SU-DHL-6 (cell line): ENCODE measurements around the gene SCAMP3.
"Not testable (repeated sequence)": the region's sequence is repeated elsewhere in the genome, so short reads cannot be mapped to it uniquely, and the experiment has no call there.

Source experiments
- H2AFZ ChIP-seq: fragments of 200-600 bp; sonication (generic); 2 replicates; pipeline ENCODE4 v1.6.1; 2014; ENCODE audit warnings: low read depth, mild to moderate bottlenecking, moderate library complexity, mixed read lengths, antibody characterized with exemption, low read length; ENCODE audit not compliant: severe bottlenecking
- H3F3A ChIP-seq: fragments of 200-600 bp; shearing (Covaris generic); 2 replicates; pipeline ENCODE4 v1.6.0; 2016; ENCODE audit warnings: antibody characterized with exemption, mild to moderate bottlenecking; ENCODE audit not compliant: insufficient read depth
- H3K27ac ChIP-seq: fragments of 200-600 bp; sonication (generic); 2 replicates; pipeline ENCODE4 v1.5.1; 2016; ENCODE audit warnings: low read depth, mild to moderate bottlenecking, low read length, moderate library complexity, mixed read lengths
- H3K27me3 ChIP-seq: fragments of 200-600 bp; sonication (generic), shearing (Covaris generic); 2 replicates; pipeline ENCODE4 v1.6.0; 2014; ENCODE audit warnings: mild to moderate bottlenecking, low read length
- H3K36me3 ChIP-seq: fragments of 200-600 bp; sonication (generic); 2 replicates; pipeline ENCODE4 v1.6.1; 2014; ENCODE audit warnings: mild to moderate bottlenecking, low read length, mixed read lengths
- H3K4me2 ChIP-seq: fragments of 300-600, 200-600 bp; shearing (Covaris generic), sonication (generic); 2 replicates; pipeline ENCODE4 v1.6.0; 2014; ENCODE audit warnings: low read length, low read depth, mild to moderate bottlenecking; ENCODE audit not compliant: poor library complexity, severe bottlenecking
- H3K4me3 ChIP-seq: fragments of 200-600 bp; sonication (generic); 2 replicates; pipeline ENCODE4 v1.5.1; 2014; ENCODE audit warnings: antibody characterized with exemption, low read length, mild to moderate bottlenecking, mixed read lengths; ENCODE audit not compliant: insufficient read depth, poor library complexity, severe bottlenecking
- H3K79me2 ChIP-seq: fragments of 200-600 bp; sonication (generic); 2 replicates; pipeline ENCODE4 v1.6.1; 2014; ENCODE audit warnings: mild to moderate bottlenecking, low read length, moderate library complexity; ENCODE audit not compliant: insufficient read depth
- H3K9ac ChIP-seq: fragments of 200-600 bp; sonication (generic); 2 replicates; pipeline ENCODE4 v1.7.0; 2014; ENCODE audit warnings: mild to moderate bottlenecking, low read length
- H3K9me2 ChIP-seq: fragments of 200-600 bp; sonication (generic); replicated peaks from 2 replicates; pipeline ENCODE4 v1.6.1; 2014; ENCODE audit warnings: low read length; ENCODE audit not compliant: insufficient read depth
- H3K9me3 ChIP-seq: fragments of 200-600 bp; sonication (generic); 2 replicates; pipeline ENCODE4 v1.6.1; 2014; ENCODE audit warnings: low read length, mixed read lengths; ENCODE audit not compliant: insufficient read depth
- H4K20me1 ChIP-seq: fragments of 200-600 bp; sonication (generic); 2 replicates; pipeline ENCODE4 v1.6.1; 2014; ENCODE audit warnings: low read depth, mild to moderate bottlenecking, antibody characterized with exemption, low read length, moderate library complexity, mixed read lengths
- EZH2phosphoT487 ChIP-seq: fragments of 200-600 bp; sonication (generic), shearing (Covaris generic); conservative IDR thresholded peaks from 2 replicates; pipeline ENCODE4 v1.6.1; 2018; ENCODE audit warnings: mild to moderate bottlenecking, antibody characterized with exemption, low read length, moderate library complexity, mixed read lengths
- TF ChIP-seq, protein P1 (sequence below): fragments of 200-600 bp; sonication (generic); IDR thresholded peaks from one replicate; pipeline ENCODE4 v1.5.1; 2017; ENCODE audit warnings: antibody characterized with exemption, mild to moderate bottlenecking, low read length, moderate library complexity; ENCODE audit not compliant: insufficient read depth, poor library complexity, severe bottlenecking

The SCAMP3 gene

DNA sequence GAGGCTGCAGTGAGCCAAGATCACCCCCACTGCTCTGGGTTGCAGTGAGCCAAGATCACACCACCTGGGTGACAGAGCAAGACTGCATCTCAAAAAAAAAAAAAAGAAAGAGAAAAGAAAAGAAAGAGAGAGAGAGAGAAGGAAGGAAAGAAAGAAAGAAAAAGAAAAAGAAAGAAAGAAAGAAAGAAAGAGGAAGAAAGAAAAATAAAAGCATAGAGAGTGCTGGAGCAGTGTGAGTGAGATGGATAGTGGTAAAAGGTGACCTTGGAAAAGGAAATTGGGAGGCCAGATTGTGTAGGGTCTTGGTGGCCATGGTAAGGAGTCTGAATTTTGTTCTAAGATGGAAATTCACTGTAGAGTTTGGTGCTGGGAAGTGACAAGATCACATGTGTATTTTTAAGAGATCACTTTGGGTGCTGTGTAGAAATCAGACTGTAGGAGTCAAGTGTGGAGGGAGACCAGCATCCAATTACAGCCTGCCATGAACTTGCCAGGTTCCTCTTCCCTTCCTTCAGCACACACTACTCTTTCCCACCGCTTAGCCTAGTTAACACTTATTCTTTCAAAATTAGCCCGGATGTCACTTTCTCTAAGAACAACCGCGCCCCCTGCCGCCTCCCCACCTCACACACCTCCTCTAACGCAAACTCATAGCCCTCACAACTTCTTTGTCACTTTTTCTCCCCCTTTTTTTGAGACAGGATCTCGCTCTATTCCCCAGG lies 35.8 kb downstream of the SCAMP3 start:
- Histone ChIP-seq H2AFZ (no peak overlapping the region), H3K27ac (peak overlapping the region; percentile 90)

DNA sequence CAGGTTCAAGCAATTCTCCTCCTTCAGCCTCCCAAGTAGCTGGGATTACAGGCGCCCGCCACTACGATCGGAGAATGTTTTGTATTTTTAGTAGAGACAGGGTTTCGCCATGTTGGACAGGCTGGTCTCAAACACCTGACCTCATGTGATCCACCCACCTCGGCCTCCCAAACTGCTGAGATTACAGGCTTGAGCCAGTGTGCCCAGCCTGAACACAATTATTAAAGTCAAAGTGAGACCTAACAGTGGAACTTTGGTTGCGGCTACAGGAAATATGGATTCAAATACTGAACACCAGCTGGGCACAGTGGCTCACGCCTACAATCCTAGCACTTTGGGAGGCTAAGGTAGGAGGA lies 36.8 kb downstream of the SCAMP3 start:
- not testable (repeated sequence) for H3K9me2 ChIP-seq, H2AFZ ChIP-seq, H3K9me3 ChIP-seq, H3K36me3 ChIP-seq, H3K27me3 ChIP-seq, H4K20me1 ChIP-seq
- peak overlapping the region; percentile 81; the same call in 1 of the 2 replicates for H3K9ac ChIP-seq
- peaks cover 39% of the 10 kb centered on the region for H3F3A ChIP-seq
- peaks cover 14% of the 10 kb centered on the region; the same call in 1 of the 2 replicates for H3K79me2 ChIP-seq
- peak overlapping the region; percentile 90 for H3K27ac ChIP-seq
- peak overlapping the region; percentile 93 for H3K4me2 ChIP-seq
- H3K4me3 ChIP-seq = peak overlapping the region; percentile 63

More for the DNA sequence above, 35.8 kb downstream of the SCAMP3 start:
- Histone ChIP-seq H3K9ac (peak overlapping the region; percentile 81), H3K9me2 (no peaks in the 10 kb centered on the region), H4K20me1 (no peaks in the 10 kb centered on the region), H3K4me3 (peak overlapping the region; percentile 63), H3K27me3 (no peaks in the 10 kb centered on the region), H3K4me2 (peak overlapping the region; percentile 93), H3K79me2 (peaks cover 14% of the 10 kb centered on the region; the same call in 1 of the 2 replicates), H3F3A (peaks cover 43% of the 10 kb centered on the region), H3K36me3 (no peaks in the 10 kb centered on the region), H3K9me3 (no peaks in the 10 kb centered on the region)
- TF ChIP-seq, protein P1, sequence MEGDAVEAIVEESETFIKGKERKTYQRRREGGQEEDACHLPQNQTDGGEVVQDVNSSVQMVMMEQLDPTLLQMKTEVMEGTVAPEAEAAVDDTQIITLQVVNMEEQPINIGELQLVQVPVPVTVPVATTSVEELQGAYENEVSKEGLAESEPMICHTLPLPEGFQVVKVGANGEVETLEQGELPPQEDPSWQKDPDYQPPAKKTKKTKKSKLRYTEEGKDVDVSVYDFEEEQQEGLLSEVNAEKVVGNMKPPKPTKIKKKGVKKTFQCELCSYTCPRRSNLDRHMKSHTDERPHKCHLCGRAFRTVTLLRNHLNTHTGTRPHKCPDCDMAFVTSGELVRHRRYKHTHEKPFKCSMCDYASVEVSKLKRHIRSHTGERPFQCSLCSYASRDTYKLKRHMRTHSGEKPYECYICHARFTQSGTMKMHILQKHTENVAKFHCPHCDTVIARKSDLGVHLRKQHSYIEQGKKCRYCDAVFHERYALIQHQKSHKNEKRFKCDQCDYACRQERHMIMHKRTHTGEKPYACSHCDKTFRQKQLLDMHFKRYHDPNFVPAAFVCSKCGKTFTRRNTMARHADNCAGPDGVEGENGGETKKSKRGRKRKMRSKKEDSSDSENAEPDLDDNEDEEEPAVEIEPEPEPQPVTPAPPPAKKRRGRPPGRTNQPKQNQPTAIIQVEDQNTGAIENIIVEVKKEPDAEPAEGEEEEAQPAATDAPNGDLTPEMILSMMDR = peak; percentile 77
- no peak for TF ChIP-seq EZH2phosphoT487

GRCh38 chr1:155223047-155223446 lies 39.1 kb downstream of the SCAMP3 start:
- no peaks in the 10 kb centered on the region for H4K20me1 ChIP-seq
- H3K9ac ChIP-seq = peak overlapping the region; percentile 9; the same call in 1 of the 2 replicates
- H3F3A ChIP-seq = peaks cover 38% of the 10 kb centered on the region
- peak overlapping the region; percentile 90 for H3K27ac ChIP-seq
- no peaks in the 10 kb centered on the region for H3K9me3 ChIP-seq
- H2AFZ ChIP-seq = no peak overlapping the region
- H3K79me2 ChIP-seq = peaks cover 14% of the 10 kb centered on the region; the same call in 1 of the 2 replicates
- TF ChIP-seq EZH2phosphoT487 = no peak
- TF ChIP-seq, protein P1 = no peak
- no peaks in the 10 kb centered on the region for H3K9me2 ChIP-seq
- H3K4me3 ChIP-seq = no peak overlapping the region
- no peaks in the 10 kb centered on the region for H3K27me3 ChIP-seq
- H3K36me3 ChIP-seq = no peaks in the 10 kb centered on the region
- peak overlapping the region; percentile 47 for H3K4me2 ChIP-seq

DNA sequence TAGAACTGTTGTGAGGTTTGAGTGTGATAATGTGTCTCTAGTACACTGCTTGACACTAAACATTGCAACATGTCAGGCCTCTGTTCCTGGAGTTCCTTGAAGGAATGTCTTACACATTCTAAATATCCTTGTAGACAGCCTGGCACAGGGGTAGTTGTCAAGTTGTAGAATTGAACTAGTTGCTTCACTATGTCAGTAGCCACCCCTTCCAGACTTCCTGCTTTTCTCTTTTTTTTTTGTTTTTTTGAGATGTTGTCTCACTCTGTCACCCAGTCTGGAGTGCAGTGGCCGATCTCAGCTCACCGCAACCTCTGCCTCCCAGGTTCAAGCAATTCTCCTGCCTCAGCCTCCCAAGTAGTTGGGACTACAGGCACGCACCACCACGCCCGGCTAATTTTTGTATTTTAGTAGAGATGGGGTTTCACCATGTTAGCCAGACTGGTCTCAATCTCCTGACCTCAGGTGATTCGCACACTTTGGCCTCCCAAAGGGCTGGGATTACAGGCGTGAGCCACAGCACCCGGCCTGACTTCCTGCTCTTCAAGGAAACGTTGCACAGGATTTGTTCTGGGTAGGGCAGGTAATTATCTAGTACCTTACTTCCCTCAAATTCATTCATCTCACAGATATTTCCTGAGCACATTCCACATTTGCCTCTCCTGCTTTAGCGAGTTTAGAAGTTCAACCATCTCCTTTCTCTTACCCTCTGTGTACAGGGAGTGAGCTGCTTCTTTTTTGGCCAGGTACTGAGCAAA lies 41.8 kb downstream of the SCAMP3 start:
- H3K27ac ChIP-seq, H3K4me3 ChIP-seq, H3K9me2 ChIP-seq, H3K4me2 ChIP-seq, H3K9ac ChIP-seq, H3K79me2 ChIP-seq, H3K36me3 ChIP-seq, H2AFZ ChIP-seq, H4K20me1 ChIP-seq, H3K27me3 ChIP-seq, H3K9me3 ChIP-seq: not testable (repeated sequence)
- peaks cover 23% of the 10 kb centered on the region for H3F3A ChIP-seq
